HG03139 (cell line): ENCODE measurements around the gene ZBTB44.
"Not testable (repeated sequence)": the region's sequence is repeated elsewhere in the genome, so short reads cannot be mapped to it uniquely, and the experiment has no call there.

Experiments
- ATAC-seq: cut with Tn5 transposase; IDR thresholded peaks from one replicate; pipeline ENCODE4 v1.9.1; 2021; ENCODE audit not compliant: unreplicated experiment

Gene ZBTB44, protein sequence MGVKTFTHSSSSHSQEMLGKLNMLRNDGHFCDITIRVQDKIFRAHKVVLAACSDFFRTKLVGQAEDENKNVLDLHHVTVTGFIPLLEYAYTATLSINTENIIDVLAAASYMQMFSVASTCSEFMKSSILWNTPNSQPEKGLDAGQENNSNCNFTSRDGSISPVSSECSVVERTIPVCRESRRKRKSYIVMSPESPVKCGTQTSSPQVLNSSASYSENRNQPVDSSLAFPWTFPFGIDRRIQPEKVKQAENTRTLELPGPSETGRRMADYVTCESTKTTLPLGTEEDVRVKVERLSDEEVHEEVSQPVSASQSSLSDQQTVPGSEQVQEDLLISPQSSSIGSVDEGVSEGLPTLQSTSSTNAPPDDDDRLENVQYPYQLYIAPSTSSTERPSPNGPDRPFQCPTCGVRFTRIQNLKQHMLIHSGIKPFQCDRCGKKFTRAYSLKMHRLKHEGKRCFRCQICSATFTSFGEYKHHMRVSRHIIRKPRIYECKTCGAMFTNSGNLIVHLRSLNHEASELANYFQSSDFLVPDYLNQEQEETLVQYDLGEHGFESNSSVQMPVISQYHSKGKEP

DNA sequence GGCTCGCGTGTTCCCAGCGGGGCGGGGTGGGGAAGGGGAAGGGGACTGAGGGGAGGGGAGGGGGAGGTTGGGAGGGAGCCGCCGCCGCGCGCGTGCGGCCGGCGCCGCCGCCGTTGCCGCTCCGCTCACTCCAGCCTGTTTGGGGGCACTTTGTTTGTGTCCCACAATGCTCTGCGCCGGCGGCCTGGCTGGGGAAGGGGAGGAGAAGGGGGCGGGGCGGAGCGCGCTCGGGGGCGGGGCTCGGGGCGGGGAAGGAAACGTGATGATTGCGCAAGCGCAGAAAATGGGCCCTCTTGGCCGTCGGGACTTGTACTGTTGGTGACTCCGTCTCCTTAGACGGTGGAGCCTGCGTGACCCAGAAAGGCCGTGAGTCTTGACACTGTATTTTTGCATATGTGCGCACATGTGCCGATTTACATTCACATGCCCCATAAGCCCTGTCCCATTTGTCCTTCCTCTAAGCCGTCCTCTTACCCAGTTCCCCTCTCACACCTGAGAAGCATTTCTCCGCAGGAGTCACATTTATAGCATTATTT, at the start of gene ZBTB44:
TSS of gene ZBTB44 (minus strand) at position 168 of the 536 bp plus-strand sequence. CDS start 53,044 bp downstream, outside the sequence.
- peak; percentile 57 for ATAC-seq

DNA sequence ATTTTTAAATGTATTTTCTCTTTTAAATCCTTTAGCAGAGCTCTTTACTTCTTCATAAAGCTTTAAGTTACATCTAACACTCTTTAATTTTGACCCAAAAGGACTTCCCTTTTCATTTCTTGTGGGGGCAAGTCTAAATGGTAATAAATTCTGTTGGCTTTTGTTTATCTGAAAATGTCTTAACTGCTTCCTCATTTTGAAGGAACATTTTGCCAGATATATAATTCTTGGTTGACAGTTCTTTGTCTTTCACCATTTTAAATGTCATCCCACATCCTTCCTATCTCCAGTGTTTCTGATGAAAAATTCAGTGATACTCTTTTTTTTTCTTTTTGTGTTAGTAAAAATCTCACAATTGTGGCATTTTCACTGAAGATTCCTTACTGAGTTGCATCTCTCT, 44.7 kb upstream of the ZBTB44 start:
- no peak for ATAC-seq

DNA sequence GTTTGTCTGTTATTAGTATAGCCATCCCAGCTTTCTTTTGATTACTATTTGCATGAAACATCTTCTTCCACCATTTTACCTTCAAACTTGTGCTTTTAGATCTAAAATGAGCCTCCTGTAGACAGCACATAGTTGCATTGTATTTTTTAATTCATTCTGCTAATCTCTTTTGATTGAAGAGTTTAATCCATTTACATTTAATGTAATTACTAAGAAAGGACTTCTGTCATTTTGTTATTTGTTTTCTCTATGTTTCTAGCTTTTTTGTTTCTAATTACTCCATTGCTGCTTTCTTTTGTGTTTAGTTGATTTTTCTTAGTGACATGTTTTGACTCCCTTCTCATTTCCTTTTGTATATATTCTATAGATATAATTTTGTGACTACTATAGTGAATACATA, 43.7 kb upstream of the ZBTB44 start:
- no peak for ATAC-seq

DNA sequence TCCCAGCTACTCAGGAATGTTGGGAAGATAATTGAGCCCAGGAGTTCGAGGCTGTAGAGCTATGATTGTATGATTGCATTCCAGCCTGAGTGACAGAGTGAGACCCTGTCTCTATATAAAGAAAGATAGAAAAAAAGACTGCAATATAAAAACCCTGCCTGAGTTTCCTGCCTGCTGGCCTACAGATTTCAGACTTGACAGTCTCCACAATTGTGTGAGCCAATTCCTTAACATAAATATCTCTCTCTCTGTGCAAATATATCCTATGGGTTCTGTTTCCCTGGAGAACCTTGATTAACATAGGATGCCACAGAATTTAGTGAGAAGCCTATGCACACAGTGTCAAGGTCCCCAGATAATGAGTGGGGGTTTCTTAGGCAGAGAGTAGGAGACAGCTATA, 32.5 kb upstream of the ZBTB44 start:
- ATAC-seq = no peak

DNA sequence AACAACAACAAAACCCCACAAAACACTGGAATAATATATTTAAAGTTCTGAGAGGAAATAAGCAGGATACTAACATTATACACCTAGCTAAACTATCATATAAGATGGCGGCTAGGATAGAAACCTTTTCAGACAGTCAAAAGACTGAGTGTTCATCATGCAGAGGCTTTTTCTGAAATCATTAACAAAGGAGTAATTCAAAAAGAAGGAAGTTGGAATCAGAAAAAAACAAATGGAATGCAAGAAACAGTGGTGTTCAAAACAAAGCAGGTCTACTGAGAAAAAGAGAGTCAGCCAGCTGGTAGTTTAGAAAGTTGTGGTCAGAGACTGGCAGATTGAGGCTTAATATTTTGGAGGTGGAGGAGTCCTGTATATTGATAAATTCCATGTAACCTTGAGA, 30.1 kb upstream of the ZBTB44 start:
- ATAC-seq = no peak

DNA sequence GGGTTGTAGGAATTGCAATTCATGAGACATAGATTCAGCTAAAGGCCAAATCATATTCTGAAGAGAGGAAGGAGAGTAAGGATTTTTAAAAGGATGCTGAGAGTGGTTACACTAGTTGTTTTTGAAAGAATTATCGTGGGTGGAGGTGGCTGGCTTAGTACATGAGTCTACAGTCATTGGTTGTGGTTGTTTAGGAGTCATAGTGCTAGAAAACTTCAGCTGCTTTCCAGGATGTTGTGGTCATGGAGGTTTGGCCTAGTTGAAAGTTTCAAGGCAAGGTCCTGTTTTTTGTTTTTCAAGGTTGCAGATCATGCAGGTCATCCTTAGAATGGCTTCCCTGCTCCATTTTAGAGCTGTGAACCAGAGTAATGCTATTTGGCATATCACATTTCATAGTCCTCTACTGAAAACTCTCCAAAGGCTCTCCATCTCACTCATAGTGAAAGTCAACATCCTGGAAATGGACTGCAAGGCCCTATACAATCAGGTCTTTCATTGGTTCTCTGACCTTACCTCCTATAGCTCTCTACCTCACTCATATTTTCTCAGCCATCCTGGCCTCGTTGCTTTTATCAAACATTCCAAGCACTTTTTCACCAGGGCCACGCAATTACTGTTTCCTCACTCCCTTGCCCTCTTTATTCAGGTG, 26.1 kb upstream of the ZBTB44 start:
- ATAC-seq = no peak

DNA sequence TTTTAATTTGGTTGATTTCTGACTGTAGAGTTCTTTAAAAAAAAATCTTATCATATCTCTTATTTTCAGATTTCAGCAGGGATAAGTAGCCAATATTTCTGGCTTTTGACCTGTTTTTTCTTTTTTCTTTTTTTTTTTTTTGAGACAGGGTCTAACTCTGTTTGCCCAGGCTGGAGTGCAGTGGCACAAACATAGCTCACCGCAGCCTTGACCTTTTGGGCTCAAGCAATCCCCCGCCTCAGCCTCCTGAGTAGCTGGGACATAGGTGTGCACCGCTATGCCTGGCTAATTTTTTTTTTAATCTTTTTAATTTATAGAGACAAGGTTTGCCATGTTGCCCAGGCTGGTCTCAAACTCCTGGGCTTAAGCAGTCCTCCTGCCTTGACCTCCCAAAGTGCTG, 23.9 kb upstream of the ZBTB44 start:
- ATAC-seq = no peak

DNA sequence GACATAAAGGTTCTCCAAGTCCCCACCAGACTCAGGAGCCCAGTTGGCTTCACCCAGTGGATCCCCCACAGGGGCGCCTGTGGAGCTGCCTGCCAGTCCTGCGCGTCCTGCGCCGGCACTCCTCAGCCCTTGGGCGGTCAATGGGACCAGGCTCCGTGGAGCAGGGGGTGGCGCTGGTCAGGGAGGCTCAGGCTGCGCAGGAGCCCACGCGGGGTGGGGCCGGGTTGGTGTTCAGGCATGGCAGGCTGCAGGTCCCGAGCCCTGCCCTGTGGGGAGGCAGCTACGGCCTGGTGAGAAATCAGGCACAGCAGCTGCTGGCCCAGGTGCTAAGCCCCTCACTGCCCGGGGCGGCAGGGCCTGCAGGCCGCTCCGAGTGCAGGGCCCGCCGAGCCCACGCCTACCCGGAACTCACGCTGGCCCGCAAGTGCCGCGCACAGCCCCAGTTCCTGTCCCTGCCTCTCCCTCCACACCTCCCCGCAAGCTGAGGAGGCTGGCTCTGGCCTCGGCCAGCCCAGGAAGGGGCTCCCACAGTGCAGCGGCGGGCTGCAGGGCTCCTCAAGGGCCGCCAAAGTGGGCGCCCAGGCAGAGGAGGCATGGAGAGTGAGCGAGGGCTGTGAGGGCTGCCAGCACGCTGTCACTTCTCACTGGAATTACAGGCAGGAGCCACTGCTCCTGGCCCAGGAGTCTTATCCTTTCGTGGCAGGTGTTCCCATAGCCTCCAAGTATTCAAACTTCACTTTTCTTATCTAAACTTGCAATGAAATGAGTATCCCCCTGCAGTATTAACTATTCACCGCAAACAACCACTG, 22.8 kb upstream of the ZBTB44 start:
- ATAC-seq = no peak

DNA sequence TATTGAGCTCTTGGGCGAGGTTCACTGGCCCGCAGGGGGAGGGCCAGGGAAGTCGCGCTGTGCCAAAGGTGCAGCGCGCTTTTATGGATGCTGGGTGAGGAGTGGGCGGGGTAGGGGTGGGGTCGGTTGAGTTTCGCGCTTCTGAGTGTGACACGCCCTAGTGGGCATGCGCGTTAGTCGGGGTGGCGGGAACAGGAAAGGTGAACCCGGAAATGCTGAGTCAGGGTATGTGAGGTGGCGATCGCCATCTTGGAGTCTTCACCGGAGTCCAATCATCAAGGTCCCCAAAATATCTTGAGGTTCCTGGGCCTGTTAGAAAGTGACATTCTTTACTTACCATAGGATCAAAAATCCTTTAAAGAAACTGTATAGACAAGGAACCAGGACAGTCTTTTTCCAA, 16.7 kb upstream of the ZBTB44 start:
- ATAC-seq = not testable (repeated sequence)

DNA sequence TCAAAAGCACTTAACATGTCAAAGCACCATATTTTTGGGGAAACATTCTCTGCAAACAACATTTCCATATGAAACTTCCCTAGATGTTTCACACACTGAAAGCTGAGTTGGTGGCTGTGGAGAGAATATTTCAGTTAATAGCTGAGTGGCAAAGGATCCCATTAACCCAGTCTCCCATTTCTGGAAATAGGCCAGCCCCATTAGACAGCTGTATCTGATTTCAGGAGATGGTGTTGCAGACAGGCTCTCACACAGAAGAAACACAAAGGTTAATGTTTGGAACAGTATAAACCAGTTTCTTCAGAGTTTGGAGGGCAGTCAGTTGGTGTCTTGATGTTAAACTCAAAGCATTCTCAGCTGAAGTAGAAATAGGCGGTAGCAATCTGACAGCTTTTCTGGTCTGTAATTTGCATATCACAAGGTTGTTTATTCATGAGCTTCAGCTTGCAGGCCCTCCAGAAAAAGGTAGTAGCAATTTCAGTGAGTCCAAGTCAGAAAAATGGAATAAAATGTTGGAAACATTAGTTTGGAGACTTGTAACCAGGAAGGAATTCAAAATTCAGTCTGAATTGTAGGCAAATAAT, 15.5 kb upstream of the ZBTB44 start:
- ATAC-seq = no peak

DNA sequence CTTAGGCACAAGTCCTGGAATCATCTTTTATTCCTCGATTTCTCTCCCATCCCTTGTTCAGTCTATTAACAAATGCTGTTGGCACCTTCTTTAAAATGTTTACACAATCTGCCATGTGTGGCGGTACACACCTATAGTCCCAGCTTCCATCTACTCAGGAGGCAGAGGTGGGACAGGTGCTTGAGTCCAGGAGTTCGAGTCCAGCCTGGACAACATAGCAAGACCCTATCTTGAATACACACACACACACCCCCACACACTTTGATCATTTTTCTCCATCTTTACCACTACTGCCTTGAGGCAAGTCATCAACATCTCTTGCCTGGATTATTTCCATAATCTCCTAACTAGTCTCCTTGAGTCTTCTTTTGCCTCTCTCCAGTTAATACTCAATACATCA, 13.7 kb upstream of the ZBTB44 start:
- no peak for ATAC-seq

DNA sequence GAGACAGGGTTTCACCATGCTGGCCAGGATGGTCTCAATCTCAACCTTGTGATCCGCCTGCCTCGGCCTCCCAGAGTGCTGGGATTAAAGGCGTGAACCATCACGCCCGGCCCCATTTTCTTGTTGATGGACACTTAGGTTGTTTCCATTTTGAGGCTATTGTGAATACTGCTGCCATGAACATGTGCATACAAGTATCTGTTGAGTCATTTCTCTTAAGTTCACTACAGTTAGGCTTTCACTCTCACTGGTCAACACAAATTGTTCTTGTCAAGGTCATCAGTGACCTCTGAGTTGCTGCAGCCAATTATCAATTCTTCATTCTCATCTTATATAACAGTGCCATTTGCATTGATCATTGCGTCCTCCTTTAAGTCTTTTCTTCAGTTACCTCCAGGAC, 13.0 kb upstream of the ZBTB44 start:
- no peak for ATAC-seq

DNA sequence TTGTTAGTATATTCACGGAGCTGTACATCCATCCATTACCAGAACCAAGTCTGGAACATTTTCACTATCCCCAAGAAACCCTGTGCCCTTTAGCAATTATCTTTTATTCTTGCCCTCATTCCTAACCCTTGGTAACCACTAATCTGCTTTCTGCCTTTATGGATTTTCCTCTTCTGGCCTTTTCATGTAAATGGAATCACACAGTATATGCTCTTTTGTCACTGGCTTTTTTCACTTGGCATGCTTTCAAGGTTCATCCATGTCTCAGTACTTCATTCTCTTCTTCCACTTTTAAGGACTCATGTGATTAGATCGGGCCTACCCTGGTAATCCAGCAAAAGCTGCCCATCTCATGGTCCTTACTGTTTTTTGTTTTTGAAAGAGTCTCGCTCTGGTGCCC, 11.0 kb upstream of the ZBTB44 start:
- ATAC-seq = no peak

DNA sequence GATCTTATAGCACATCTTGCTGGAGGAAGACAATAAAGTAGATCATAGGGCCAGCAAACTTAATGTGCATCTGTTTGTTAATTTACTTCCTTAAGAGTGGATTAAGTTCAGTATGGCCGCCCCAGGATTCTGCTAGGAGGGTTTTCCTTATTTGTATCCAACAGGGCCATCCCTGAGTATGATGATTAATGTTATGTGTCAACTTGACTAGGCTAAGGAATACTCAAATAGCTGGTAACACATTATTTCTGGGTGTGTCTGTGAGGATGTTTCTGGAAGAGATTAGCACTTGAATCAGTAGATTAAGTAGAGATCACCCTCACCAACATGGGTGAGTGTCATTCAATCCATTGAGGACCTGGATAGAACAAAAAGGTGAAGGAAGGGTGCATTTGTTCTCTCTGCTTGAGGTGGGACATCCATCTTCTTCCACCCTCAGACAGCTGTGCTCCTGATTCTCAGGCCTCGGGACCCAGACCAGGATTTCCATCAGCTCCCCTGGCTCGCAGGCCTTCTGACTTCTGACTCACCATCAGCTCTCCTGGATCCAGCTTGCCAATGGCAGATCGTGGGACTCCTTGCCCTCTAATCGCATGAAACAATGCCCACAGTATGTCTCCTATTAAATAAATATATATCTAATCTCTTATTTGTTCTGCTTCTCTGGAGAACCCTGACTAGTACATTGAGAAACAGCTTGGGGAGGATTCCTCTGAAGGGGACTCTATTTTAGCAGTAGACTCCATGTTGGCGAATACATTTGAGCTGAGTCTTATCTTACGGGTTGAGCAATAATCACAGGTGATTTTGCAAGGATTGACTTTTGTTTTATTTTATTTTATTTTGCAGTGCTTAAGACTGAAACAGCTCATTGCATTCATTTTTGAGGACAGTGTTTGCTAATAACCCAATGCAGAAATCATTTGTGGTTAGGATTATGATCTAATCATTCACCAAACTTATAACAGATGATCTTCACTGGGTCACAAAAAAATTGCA, 9.0 kb upstream of the ZBTB44 start:
- ATAC-seq = no peak

DNA sequence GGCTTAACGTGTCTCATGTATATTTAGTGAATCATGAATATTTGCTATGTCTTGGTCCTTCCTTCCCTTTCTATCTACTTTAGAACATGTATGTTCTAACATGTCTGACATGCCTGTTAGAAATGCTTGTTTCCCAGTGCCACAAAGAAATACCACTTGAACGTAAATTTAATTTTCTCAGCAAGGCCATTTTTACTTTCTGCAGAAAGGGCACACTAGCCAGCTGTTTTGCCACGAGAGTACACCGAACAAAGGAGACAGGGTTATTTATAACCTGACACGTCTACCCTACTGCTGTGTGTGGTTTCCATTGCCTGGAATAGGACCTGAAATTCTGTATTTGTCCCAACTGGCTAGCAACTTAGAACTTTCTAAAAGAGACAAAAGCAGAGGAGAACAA, 7.4 kb upstream of the ZBTB44 start:
- ATAC-seq = no peak

DNA sequence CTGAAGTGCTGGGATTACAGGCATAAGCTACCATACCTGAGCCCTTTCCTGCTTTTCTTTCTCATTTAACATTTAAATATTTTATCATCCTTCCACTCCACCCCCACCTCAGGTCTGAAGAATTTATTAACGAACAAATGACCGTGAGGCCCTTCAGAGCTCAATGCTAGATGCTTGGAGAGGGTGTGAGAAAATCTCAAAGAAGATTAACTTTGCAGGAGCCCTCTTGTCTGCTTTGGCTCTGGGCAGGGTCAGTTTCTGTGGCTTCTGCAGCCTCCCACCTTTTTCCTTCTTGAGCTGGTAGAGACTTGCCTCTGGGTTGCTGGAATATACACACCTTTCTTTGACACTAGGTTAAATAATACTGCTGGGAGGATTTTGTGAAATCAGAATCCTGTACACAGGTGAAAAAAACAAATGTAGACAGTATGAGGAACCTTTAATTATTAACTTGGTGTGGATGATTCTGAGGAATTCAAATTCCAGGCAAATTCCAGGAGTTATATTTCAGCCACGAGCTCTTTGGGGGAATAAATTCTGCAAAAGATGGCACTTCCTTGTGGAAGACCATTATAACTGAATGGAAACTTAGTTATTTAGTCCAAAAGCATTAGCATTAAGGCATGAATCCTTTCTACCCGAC, 3.4 kb upstream of the ZBTB44 start:
- no peak for ATAC-seq

DNA sequence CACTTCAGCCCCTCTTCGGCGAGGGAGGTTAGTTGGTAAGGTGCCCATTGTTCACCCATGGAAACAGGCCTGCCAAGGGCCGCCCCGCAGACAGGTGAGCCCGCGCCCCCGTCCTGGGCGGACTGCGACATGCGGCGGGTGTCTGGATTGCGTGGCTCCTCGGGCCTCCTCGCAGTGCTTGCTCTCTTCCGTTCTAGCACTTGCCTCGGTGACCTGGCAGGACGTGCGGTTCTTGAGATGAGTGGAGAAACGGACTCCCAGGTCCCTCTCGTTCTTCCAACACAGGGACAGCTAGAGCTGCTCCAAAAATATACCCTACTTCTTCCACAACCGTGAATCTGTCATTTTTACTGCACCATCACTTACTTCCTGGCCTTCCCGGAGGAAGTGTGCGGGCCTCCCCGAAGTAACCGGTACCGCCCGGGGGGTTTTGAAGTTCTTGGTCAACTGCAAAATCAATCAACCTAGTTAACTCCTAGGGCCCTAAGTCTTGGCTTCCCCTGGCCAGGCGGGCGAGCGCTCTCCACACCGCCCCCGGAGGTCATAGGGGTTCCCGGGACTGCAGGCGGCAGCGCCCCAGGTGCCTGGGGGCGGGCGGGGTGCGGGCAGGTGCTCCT, 745 bp upstream of the ZBTB44 start:
- no peak for ATAC-seq

DNA sequence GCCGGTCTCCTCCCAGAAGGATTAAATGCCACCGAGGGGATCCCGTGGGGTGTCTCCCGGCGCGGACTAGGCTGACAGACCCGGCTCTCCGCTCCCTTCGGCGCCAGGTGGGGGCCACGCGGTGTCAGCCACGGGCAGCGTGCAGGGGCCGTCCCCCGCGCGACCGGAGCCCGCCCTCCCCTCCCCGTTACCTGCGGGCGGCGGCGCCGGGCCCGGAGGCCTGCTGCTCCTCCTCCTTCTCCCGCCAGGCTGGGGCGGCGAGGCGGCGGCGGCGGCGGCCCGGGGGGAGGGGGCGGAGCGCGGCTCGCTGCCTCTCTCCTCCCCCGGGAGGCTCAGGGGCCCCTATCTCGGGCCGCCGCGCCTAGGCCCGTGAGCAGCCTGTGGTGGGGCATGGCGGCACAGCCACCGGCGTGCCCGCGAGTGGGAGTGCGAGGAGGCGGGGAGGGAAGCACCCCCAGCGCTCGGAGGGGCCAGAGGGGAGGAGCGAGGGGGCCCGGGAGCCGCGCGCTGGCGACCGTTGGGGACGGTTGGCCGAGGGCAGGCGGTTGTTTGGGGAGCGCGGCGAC, 450 bp downstream of the ZBTB44 start:
- peak; percentile 49 for ATAC-seq
